GM18519 (cell line): ENCODE data around the gene IL36B.
"Not testable (repeated sequence)": the region's sequence is repeated elsewhere in the genome, so short reads cannot be mapped to it uniquely, and the experiment has no call there.

Source experiments
- ATAC-seq: cut with Tn5 transposase; IDR thresholded peaks from one replicate; pipeline ENCODE4 v1.9.1; 2021; ENCODE audit warnings: mild to moderate bottlenecking, moderate library complexity; ENCODE audit not compliant: unreplicated experiment, low FRiP score

IL36B gene

GRCh38 chr2:113052396-113052917, at the start of gene IL36B:
Gene IL36B, minus strand, starts transcription at chr2:113052867.
- ATAC-seq, result no peak

DNA sequence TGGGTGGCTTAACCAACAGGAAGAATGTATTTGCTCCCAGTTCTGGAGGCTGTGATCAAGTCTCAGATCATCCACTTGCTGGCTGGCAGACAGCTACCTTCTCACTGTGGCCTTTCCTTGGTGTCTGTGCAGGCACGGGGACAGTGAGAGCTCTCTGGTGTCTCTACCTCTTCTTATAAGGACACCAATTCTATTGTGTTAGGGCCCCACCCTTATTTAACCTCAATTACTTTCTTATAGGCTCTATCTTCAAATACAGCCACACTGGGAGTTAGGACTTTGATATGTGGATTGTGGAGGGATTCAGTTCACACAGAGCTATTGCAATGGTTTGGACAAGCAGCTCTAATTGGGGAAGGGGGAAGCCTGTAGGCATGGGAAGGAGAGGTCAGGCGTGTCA, 49.5 kb upstream of the IL36B start:
- no peak for ATAC-seq

DNA sequence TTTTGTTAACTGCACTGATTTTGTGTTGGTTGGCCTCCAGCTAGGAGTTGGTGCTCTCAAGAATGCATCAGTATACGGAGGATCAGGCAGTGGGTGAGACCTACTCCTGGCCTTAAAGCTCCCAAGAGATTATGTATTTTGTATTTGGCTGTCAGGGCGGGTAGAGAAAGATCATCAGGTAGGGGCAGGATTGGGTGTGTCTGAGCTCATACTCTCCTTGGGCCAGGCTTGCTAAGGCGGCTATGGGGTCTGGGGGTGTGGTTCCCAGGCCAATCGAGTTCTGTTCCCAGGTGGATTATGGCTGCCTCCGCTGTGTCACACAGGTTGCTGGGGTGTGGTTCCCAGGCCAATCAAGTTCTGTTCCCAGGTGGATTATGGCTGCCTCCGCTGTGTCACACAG, 45.9 kb upstream of the IL36B start:
- ATAC-seq, result no peak

- ATAC-seq, result no peak
These were observed 45.4 kb upstream of the IL36B start for GRCh38 chr2:113098041-113098440.

DNA sequence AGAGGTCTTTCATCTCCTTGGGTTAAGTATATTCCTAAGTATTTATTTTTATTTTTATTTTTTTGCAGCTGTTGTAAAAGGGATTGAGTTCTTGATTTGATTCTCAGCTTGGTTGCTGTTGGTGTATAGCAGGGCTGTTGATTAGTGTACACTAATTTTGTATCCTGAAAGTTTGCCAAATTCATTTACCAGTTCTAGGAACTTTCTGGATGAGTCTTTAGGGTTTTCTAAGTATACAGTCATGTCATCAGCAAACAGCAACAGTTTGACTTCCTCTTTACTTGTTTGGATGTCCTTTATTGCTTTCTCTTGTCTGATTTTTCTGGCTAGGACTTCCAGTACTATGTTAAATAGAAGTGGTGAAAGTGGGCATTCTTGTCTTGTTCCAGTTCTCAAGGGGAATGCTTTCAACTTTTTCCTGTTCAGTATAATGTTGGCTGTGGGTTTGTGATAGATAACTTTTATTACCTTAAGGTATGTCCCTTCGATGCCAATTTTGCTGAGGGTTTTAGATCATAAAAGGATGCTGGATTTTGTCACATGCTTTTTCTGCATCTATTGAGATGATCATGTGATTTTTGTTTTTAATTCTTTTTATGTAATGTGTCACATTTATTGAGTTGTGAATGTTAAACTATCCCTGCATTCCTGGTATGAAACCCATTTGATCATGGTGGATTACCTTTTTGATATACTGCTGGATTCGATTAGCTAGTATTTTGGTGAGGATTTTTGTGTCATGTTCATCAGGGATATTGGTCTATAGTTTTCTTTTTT, 44.4 kb upstream of the IL36B start:
- not testable (repeated sequence) for ATAC-seq

DNA sequence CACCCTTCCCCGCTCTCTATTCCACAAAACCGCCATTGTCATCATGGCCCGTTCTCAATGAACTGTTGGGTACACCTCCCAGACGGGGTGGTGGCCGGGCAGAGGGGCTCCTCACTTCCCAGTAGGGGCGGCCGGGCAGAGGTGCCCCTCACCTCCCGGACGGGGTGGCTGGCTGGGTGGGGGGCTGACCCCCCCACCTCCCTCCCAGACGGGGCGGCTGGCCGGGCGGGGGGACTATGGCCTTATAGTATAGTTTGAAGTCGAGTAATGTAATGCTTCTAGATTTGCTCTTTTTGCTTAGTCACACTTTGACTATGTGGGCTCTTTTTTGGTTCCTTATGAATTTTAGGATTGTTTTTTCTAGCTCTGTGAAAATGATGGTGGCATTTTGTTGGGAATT, 43.6 kb upstream of the IL36B start:
- ATAC-seq, result not testable (repeated sequence)

DNA sequence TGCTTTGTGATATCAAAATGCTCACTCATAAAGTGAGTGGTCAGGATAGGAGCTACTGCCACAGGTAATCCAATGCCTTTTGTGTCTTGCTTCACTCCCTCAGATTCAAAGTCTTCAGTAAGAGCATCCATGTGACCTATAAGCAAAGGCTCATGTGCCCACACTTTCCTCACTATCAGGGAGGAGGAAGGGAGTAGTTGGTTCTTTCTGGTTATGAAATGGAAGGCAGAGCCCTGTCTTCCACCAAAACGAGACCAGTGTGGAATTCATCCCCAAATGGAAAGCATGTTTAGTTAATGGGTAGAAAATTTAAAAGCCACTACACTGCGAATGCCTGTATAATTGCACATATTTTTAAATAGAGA, 40.9 kb upstream of the IL36B start:
- no peak for ATAC-seq

DNA sequence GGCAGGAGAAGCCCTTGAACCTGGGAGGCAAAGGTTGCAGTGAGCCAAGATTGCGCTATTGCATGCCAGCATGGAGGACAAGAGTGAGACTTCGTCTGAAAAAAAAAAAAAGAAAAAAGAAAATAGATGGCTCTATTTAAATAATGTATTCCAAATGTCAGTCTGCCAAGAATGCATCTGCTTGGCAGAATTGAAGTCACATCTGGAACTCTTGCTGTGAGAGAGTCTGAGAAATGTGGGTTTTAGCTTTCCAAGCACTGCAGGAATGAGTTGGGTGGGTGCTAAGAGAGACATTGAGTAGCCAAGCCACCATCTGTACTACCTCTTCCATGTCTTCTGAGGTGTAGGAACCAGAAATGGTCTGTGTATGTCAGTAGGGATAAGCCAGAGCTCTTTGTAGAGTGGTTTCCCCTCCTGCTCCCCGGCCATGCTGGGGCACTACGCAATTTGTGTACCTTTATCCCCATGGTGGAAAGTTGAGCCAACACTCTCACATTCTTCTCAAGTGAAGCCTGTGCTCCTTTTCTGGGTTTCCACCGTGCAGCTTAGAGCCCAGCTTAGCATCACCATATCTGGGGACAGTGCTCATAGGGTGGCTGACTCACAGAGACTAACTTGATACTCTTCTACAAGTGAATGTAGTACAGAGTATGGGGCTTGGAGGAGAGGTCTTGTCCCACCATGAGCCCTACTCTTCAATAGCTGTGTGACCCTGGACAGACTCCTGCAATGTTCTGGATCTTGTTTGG, 40.4 kb upstream of the IL36B start:
- no peak for ATAC-seq

DNA sequence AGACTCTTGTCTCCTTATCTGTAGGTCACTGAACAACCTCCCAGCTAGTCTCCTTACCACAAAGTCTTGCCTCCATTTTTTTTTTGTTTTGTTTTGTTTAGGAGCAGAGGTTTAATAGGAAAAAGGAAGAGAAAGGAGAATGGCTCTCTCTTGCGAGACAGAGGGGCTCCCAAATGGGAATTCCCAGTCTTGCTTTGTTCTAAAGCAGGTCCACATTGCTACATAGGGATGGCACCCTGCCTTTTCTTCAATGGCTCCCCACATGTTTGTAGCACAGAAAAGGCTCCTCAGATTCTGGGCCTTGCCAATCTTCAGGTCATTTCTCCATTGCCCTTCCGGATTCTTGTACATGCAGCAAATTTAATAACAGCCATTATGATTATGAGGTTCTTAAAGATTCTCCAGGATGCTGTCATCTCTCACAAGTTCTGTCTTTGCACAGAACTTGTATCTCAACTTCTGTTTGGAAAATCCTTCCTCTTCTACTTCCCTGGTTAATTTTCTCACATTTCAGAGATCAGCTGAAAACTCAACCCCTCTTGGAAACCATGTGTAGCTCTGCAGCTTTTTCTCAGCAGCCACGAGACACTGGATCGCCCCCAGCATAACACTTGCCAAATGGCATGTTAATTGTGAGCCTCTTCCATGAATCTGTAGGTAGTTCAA, 38.7 kb upstream of the IL36B start:
- ATAC-seq, result no peak

DNA sequence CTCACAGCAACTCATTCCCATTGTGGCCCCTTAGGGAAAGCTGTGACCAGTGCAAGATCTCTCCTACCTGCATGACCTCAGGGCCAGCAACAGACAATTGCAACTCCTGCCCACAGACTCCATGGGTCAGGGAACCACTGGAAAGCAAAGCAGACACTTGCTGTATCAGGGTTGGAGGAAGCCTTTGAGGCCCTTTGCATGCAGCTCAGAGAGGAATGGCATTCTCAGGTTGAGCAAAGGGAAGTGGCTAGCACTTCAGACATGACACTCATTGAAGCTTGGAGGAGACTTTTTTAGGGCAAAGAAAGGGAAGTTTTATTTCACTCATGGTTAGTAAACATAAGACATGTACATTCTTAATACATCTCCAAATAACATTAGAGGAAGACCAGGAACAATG, 37.2 kb upstream of the IL36B start:
- ATAC-seq, result no peak

- no peak for ATAC-seq
These were observed 35.7 kb upstream of the IL36B start for GRCh38 chr2:113088213-113088992.

DNA sequence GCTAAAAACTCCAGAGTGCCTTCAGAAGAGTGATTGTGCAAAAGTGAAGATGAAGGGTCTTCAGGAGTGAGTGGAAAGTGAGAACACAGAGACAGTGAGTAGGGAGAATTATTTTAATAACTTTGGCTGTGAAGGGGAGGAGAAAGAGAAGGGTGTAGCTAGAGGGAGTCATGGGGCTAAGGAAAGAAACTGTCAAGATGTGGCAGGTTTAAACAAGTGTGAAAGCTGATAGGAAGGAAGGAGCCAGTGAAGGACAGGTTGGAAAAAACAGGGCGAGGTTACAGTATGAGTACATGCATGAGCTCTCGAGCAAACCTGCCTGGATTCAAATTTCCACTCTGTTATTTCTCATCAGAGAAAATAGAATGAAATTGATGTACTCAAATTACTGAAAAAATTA, 32.9 kb upstream of the IL36B start:
- ATAC-seq, result no peak

DNA sequence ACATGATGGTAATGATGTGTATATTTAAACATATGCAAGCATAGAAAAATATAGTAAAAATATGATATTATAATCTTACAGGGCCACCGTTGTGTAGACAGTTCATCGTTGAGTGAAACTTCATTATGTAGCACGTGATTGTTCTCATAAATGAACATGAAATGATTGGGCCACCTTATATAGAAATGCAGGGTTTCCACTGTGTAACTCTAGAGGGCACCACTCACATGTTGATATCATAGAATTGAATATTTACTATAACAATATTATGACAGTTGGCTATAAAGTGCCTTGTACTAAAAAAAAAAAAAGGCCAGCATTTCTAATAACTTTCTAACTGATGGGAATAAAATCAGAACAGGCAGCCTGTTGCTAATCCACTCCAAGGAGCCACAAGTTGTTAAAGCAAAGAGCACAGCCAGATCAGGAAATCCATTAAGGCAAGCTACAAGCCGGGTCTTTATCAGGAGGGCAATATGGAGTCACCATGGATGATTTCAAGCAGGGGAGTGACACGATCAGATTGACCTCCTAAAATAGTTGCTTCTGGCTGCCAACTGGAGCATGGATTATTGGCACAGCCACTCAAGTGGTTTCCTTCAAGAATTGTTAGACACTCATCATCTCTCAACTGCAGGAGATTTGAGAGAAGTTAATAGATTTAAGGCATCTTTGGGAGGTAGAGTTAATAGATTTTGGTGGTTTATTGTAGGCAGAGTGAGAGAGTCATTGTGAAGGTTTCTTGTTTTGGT, 31.8 kb upstream of the IL36B start:
- no peak for ATAC-seq

- ATAC-seq, result no peak
These were observed 30.6 kb upstream of the IL36B start for GRCh38 chr2:113083296-113083695.

GRCh38 chr2:113081488-113082210, 29.0 kb upstream of the IL36B start:
- ATAC-seq, result no peak

DNA sequence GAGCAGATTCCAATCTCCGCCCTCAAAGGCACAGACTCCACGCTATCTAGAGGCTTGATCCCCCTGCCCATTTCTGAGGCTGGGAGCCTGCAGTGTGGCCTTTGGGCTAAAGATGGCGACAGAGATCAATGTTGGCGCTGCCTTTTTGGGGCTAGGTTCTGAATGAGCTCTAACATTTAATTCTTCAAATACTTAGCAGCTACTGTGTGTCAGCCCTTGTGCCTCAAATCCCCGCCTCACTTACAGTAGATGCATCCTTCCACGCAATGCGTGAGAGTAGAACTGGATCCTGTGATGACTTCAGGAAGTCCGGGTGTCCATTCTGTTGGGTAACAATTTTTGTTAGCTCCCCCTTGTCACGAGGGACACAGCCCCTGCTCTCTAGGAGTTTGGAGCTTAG, 27.5 kb upstream of the IL36B start:
- no peak for ATAC-seq

- ATAC-seq, result no peak
These were observed 26.5 kb upstream of the IL36B start for GRCh38 chr2:113079131-113079530.

GRCh38 chr2:113078350-113078839, 25.7 kb upstream of the IL36B start:
- ATAC-seq, result no peak

DNA sequence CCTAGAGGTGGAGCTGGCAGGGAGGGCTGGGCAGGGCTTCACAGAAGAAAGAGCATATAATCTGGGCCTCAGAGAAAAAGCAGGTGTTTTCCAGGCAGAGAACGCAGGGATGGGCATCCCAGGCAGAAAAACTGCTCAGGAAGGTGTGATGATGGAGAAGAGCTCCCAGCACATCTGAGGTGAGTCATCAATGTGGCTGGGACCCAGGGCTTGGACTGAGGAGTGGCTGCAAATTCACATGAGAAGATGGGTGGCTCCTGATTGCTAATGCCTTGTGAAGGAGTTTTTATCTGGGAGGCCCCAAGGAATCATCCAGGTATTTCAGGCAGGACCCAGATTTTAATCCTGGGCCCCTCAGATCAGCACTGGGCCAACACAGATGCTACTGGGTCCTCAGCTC, 25.3 kb upstream of the IL36B start:
- ATAC-seq, result no peak
